Progenitor cell of endocrine pancreas (in vitro differentiated cells): ENCODE measurements around the gene UQCC5. TPM values are rescaled to one million over a fixed set of nuclear protein-coding genes. Genes with fewer than 3 reads are reported as not detected.

Experiments used
- DNase-seq: peaks from one replicate; pipeline ENCODE4 v3.0.0; 2021; ENCODE audit warnings: low spot score; ENCODE audit not compliant: unreplicated experiment
- H3K27ac Mint-ChIP-seq: 2 replicates; pipeline ENCODE4 v1.8.0; 2021; ENCODE audit warnings: mild to moderate bottlenecking, moderate library complexity, mixed read lengths
- H3K27me3 Mint-ChIP-seq: 2 replicates; pipeline ENCODE4 v1.8.0; 2021; ENCODE audit warnings: mixed read lengths
- H3K36me3 Mint-ChIP-seq: 2 replicates; pipeline ENCODE4 v1.8.0; 2022; ENCODE audit warnings: mixed read lengths; ENCODE audit not compliant: insufficient read depth
- H3K4me1 Mint-ChIP-seq: 2 replicates; pipeline ENCODE4 v1.8.0; 2021; ENCODE audit warnings: low read depth, mixed read lengths
- H3K4me3 Mint-ChIP-seq: 2 replicates; pipeline ENCODE4 v1.8.0; 2021; ENCODE audit warnings: low read depth, mild to moderate bottlenecking, moderate library complexity, mixed read lengths
- H3K9me3 Mint-ChIP-seq: 2 replicates; pipeline ENCODE4 v1.8.0; 2021; ENCODE audit warnings: low read depth, mixed read lengths
- total RNA-seq: library from RNA; stranded (reverse); gene quantifications from 2 replicates; pipeline ENCODE4 v1.2.1, GENCODE V29; 2021
- TF ChIP-seq, protein P1 (sequence below): fragments of 200-600 bp; sonication (generic); IDR thresholded peaks from one replicate; pipeline ENCODE4 v1.5.0; 2021; ENCODE audit warnings: antibody characterized with exemption, mild to moderate bottlenecking; ENCODE audit not compliant: unreplicated experiment

UQCC5 gene
- total RNA-seq, 1 donor from 2014 or later: 14.2 TPM

DNA sequence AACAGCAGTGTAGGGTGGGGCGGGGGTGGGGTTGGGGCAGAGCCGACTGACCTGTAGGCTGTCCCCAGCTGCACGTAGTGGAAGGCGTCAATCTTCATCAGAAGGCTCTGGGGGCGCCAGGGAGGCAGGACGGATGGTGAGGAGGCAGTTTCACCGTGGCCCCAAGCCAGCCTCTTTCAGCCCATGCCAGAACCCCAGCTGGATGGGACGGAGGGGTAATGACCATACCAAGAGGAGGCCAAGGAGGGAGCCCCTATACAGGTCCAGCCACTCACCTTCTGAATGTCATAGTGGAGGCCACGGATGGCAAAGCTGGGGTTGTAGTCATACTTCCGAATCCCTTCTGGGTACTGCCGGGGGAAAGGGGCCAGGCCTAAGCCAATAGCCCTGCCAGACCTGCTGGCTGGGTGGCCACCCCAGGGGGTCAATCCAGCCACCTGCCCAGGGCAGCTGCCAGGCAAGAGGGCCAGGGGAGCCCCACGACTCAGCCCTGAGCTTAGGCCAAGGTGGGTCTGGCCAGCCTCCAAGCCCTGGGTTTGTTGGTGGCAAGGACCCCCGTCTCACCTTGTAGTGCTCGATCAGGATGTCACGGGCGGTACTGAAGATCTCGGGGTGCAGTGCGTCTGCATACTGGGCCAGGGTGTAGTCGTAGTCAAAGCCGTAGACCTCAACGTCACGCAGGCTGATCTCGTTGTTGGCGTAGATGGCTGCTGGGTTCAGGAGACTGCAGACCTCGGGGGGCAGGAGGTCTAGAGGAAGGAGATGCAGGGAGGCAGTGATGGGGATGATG, 7.6 kb upstream of the UQCC5 start:
- H3K27ac Mint-ChIP-seq: no peak overlapping the region
- H3K36me3 Mint-ChIP-seq: peaks cover 8% of the 10 kb centered on the region
- no peak for DNase-seq
- no peaks in the 10 kb centered on the region for H3K27me3 Mint-ChIP-seq
- H3K4me3 Mint-ChIP-seq: no peak overlapping the region
- H3K4me1 Mint-ChIP-seq: peaks cover 9% of the 10 kb centered on the region
- H3K9me3 Mint-ChIP-seq: no peaks in the 10 kb centered on the region
- TF ChIP-seq, protein P1, sequence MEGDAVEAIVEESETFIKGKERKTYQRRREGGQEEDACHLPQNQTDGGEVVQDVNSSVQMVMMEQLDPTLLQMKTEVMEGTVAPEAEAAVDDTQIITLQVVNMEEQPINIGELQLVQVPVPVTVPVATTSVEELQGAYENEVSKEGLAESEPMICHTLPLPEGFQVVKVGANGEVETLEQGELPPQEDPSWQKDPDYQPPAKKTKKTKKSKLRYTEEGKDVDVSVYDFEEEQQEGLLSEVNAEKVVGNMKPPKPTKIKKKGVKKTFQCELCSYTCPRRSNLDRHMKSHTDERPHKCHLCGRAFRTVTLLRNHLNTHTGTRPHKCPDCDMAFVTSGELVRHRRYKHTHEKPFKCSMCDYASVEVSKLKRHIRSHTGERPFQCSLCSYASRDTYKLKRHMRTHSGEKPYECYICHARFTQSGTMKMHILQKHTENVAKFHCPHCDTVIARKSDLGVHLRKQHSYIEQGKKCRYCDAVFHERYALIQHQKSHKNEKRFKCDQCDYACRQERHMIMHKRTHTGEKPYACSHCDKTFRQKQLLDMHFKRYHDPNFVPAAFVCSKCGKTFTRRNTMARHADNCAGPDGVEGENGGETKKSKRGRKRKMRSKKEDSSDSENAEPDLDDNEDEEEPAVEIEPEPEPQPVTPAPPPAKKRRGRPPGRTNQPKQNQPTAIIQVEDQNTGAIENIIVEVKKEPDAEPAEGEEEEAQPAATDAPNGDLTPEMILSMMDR: no peak

DNA sequence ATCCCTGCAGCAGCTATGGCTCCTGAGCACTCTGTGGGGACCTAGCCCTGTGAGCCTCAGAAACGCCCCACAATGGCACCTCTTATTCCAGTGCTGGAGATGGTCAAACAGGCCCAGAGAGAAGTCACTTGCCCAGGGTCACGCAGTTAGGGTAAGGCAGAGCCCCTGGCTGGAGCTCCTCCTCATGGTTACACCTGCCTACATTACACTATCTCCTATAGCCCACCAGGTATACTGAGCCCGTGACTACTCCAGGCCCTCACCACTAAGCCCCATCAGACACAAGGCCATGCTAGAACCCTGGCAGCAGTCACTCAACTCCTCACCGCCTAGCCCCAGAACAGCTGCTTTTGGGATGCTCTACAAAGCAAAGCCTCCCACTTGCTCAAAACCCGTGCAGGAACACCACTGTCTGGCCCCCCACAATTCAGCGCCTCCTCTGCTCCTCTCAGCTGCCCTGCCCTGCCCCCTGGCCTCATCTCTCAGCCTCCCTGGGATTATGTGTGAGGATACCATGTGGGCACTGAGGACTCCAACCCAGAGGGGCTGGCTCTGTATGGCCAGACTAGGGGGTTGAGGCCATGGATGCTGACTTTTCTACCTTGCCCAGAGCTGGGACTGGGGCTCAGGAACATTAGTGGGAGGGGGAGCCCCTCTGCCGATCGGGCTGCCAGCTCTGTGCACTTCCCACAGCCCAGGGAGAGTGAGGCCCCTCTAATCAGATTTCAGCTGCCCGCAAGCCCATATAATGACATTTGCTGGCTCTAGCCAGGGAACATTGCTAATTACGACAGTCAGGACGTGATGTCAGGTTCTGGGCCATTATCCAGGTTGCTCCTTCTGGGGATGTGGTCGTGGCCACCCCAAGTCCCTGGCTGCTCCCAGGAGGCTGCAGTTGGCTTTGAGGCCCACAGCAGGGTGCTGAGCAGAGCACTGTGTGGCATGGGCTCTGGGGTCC, 6.8 kb upstream of the UQCC5 start:
- peaks cover 3% of the 10 kb centered on the region for H3K36me3 Mint-ChIP-seq
- H3K9me3 Mint-ChIP-seq: no peaks in the 10 kb centered on the region
- H3K27me3 Mint-ChIP-seq: no peaks in the 10 kb centered on the region
- peaks cover 11% of the 10 kb centered on the region for H3K4me1 Mint-ChIP-seq
- TF ChIP-seq, protein P1: no peak
- DNase-seq: no peak
- H3K4me3 Mint-ChIP-seq: peak overlapping the region; percentile 35
- peak overlapping the region; percentile 85 for H3K27ac Mint-ChIP-seq

DNA sequence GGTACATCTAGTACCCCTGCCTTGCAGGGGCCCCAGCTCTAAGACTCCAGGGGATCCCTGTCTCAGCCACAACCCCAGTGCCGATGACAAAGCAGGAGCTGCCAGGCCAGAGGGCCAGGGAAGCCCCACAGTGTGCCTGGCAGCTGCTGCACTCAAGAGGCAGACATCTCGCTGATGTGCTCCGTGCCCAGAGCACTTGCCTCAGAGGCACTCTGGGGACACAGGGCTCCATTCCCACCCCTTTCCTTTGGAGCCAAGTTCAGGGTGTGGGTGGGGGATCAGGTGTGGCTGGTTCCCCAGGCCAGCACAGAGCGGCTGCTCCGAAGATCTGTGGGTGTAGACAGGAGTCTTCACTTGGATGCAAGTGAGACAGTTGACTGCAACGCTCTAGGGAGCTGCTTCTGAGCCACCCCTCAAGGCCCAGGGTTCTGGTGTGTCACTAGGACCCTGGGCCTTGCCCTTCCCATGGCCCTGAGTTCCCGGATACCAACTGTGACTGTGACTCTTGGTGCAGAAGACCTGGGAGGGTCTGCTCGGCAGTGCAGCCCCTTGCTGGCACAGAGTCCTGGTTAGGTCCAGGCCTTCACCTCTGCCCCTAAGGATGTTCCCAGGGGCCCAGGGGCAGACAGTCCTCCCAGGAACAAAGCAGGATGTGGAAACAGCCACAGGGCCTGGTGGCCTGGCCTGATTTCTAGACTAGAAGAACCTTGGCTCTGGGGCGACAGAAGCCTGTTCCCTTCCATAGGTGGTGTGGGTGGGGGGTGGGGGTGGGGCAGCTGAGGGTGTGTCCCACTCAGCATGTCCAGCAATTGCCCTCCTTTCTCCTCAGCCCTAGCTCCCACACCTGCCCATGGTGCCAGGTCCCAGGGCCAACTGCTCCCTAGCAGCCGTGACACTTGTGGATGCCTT, 5.2 kb upstream of the UQCC5 start:
- DNase-seq: no peak
- Mint-ChIP-seq H3K4me3 (no peak overlapping the region), H3K27ac (no peak overlapping the region), H3K27me3 (no peaks in the 10 kb centered on the region), H3K9me3 (no peaks in the 10 kb centered on the region), H3K4me1 (peaks cover 19% of the 10 kb centered on the region), H3K36me3 (peaks cover 3% of the 10 kb centered on the region)
- TF ChIP-seq, protein P1: no peak

DNA sequence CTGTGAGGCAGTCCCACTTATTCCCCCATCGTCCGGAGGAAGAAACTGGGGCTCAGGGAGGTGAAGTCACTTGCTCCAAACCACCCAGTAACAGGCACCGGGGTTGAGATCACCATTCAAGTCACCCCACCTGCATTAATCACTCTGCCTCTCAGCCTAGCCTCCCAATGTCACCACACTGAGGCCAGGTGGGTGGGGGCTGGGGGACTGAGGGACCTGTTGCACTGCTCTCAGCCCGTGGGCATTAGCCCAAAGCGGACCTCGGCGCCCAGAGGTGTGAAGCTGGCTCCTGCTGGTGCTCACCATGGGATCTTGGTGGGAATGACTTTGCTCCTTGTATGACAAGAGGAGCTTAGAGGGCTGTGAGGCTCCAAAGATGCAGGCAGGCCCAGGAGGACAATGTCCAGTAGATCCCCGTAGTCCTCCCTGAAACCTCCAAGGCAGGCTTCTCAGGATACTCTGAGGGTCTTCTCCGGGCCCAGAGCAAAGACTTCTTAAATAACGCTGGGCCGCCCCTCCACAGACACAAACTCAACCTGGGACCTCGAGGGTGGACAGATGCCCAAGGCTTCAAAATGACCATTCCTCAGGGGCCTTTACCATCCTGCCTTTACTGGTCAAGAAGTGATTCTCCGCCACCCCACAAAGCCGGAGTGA, 4.4 kb upstream of the UQCC5 start:
- Mint-ChIP-seq H3K4me1 (peaks cover 22% of the 10 kb centered on the region), H3K4me3 (peak overlapping the region; percentile 82), H3K27me3 (no peaks in the 10 kb centered on the region), H3K27ac (peak overlapping the region; percentile 52), H3K36me3 (peaks cover 1% of the 10 kb centered on the region), H3K9me3 (no peaks in the 10 kb centered on the region)
- TF ChIP-seq, protein P1: no peak
- no peak for DNase-seq
